GM12873 (cell line): ENCODE results near the gene RSPO4.

ENCODE experiments used
- TF ChIP-seq, protein P1 (sequence below): IDR thresholded peaks from 2 replicates; pipeline ENCODE4 v1.5.1; 2012; ENCODE audit warnings: low read depth, mild to moderate bottlenecking, moderate library complexity, low read length, control low read depth; ENCODE audit not compliant: insufficient read depth; ENCODE audit errors: missing control alignments

The RSPO4 gene

DNA sequence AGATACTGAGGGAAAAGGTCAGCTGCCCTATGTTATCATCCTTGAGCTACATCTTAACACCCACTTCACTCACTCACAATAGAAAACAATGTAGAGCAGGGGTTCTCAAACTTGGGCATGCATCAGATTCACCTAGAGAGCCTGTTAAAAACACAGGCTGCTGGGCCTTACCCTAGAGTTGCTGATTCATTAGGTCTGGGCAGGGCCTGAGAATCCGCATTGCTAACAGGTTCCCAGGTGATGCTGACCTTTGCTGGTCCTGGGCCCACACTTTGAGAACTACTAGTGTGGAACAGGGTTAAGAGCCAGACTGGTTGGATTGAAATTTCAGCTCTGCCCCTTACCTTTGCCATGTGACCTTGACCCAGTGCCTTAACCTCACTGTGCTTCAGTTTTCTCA is 25.1 kb downstream of the RSPO4 start:
- TF ChIP-seq, protein P1, sequence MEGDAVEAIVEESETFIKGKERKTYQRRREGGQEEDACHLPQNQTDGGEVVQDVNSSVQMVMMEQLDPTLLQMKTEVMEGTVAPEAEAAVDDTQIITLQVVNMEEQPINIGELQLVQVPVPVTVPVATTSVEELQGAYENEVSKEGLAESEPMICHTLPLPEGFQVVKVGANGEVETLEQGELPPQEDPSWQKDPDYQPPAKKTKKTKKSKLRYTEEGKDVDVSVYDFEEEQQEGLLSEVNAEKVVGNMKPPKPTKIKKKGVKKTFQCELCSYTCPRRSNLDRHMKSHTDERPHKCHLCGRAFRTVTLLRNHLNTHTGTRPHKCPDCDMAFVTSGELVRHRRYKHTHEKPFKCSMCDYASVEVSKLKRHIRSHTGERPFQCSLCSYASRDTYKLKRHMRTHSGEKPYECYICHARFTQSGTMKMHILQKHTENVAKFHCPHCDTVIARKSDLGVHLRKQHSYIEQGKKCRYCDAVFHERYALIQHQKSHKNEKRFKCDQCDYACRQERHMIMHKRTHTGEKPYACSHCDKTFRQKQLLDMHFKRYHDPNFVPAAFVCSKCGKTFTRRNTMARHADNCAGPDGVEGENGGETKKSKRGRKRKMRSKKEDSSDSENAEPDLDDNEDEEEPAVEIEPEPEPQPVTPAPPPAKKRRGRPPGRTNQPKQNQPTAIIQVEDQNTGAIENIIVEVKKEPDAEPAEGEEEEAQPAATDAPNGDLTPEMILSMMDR: no peak

DNA sequence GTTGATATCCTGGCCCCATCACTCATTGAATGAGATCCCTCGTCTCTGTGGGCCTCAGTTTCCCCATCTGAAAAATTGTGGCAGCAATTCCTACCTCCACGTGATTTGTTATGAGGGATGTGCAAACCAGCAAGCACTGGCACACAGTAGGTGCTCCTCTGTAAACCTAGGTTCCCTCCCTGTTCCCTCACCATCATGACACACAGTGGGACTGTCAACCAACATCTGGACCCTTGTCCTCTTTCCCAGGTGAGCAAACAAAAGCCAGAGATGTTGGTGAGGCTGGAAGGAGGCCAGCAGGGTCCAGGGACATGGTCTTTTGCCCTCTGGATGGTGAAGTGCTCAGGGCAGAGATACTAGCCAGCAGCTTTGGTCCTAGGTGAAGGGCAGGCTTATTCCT is 26.1 kb downstream of the RSPO4 start:
- TF ChIP-seq, protein P1: no peak

DNA sequence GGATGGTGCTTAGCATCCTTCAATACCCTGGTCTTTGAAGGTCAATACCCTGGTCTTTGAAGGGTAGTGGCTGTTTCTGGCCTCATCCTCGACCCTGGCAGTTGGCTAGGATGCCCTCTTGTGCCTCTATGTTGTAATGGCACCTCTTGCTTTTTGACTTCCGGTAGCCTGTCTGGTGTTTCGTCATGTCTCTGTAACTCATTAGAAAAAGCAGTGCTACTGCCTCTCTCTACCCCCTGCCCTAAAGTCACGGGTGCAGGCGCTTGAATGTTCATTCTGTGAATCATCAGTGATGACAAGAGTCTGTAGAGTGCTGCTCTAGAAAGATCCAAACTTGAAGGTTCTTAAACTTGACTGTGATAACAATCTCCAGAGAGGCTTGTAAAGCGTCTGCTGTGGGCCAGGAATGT is 28.3 kb downstream of the RSPO4 start:
- TF ChIP-seq, protein P1: peak; percentile 72

DNA sequence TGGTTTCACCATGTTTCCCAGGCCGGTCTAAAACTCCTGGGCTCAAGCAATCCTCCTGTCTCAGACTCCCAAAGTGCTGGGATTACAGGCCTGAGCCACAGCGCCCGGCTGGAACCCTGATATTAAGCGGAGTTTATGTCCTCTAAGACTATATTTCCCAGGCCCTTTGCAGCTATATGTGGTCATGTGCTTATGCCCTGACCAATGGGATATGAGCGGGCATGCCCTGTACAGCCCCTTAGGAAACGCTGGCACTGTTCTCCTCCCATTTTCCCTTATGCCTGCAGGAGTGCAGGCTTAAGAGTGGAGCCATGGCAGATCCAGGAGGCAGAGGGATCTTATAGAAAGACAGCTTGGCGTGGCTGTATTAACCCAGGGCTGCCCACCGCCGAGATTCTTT is 29.9 kb downstream of the RSPO4 start:
- TF ChIP-seq, protein P1: no peak

DNA sequence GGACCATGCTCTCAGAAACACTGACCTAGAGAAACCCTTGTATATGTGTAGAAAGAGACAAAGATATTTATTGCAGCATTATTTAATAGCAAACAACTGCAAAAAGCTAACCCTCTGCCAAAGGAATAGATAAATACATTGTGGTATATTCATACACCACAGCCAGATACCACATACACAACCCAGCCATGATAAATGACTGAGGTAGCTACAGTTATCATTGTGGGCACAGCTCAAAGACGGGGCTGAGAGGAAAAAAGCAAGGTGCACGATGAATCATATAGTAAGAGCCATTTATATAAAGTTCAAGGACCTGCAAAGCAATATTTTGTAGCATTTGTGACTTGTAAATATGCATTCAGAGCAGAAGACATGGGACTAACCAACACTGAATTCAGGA is 30.8 kb downstream of the RSPO4 start:
- TF ChIP-seq, protein P1: no peak

DNA sequence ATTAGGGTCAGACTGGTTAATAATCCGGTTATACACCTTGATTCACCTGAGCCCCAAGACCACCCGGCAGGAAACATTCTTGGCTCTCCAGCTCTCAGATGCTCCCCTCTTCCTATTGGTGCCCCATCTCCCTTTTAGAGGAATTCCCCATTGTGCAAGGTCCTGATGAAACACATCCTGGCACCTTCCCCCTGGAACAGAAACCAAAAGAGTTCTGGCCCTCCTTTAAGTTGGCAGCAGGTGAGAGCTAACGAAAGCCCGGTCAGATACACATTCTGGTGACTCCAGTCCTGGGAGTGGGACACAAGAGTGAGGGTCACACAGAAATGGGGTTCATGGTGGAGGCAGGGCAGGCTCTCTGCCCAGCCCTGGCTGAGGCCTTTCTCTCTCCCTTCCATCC is 32.2 kb downstream of the RSPO4 start:
- TF ChIP-seq, protein P1: no peak

DNA sequence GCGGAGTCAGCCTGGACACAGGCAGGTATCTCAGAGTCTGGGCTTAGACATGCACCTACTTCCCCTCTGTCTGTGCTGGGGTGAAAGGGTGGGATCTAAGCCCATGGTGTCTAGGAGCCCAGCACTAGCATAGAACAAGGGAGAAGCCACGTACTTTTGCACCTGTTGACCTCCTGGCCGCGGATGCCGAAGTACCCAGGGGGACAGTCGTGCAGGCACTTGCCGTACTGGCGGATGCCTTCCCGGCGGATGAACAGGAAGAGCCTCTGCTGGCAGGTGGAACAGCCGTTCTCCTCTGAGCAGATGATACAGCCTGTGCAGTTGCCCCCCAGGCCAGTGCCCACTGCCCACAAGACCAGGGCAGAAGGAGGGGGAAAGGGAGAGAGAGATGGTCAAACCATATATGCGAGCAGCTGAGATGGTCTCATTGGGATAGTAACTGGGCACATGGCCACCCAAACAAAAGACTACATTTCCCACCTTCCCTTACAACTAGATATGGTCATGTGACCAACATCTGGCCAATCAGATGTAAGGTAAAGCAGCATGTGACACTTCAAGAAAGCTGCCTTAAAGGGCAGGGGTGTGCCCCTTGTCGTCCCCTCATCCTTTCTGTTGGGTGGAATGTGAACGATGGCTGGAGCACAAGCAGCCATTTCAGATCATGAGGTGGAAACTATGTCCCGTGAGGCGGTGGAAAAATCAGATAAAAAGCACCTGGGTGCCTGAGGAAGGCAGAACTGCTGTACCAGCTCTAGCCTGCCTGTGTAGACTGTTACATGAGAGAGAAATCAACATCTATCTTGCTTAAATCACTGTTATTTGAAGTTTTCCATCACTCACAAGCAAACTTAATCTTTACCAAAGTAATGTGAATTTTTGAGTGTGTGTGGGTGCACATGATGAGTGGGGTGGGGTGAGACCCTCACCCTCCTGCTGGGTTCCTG is 34.0 kb downstream of the RSPO4 start:
- TF ChIP-seq, protein P1: no peak
